Right lobe of liver (tissue), 6 donors: ENCODE measurements around the gene C10orf105. TPM values are rescaled to one million over a fixed set of nuclear protein-coding genes. Genes with fewer than 3 reads are reported as not detected.
A peak's percentile ranks its signal among the peaks of the same experiment; 100 is the strongest.

Source experiments
- ATAC-seq, 4 donors: fragments of 200-7000 bp; cut with Tn5 transposase; one replicate each; pipeline ENCODE4 v1.9.1; 2020; ENCODE audit warnings: mild to moderate bottlenecking in 4 of 4, moderate library complexity in 4 of 4
- DNase-seq, 3 donors: peaks; one replicate each; pipeline ENCODE4 v3.0.0-alpha.2; 2020
- H3K27ac ChIP-seq, 3 donors: fragments of 200-600 bp; one replicate each; pipeline ENCODE4 v1.8.0; 2022
- H3K27me3 ChIP-seq, 2 donors: fragments of 200-600 bp; one replicate each; pipeline ENCODE4 v1.8.0; 2022
- H3K36me3 ChIP-seq, 4 donors: fragments of 200-600 bp; sonication (generic) in 1 of 4; one replicate each; pipeline versions ENCODE4 v1.5.1 to v1.8.0; 2017 to 2022; ENCODE audit warnings: control low read depth in 1 of 4
- H3K4me1 ChIP-seq, 4 donors: fragments of 200-600 bp; sonication (generic) in 1 of 4; one replicate each; pipeline versions ENCODE4 v1.5.1 to v1.8.0; 2017 to 2022; ENCODE audit warnings: control low read depth in 1 of 4
- H3K4me3 ChIP-seq, 3 donors: fragments of 200-600 bp; one replicate each; pipeline ENCODE4 v1.8.0; 2022
- H3K9me3 ChIP-seq, 4 donors: fragments of 200-600 bp; sonication (generic) in 1 of 4; one replicate each; pipeline versions ENCODE4 v1.5.1 to v1.8.0; 2017 to 2022; ENCODE audit warnings: control low read depth in 1 of 4
- CTCF ChIP-seq, 4 donors: fragments of 200-600 bp in 3 of 4; fragments of 450-650 bp in 1 of 4; IDR thresholded peaks; one replicate each; pipeline versions ENCODE4 v1.5.1 to v1.8.0; 2016 to 2022; ENCODE audit warnings: antibody characterized with exemption in 4 of 4, mild to moderate bottlenecking in 2 of 4
- POLR2A ChIP-seq: fragments of 450-650 bp; IDR thresholded peaks from one replicate; pipeline ENCODE4 v1.6.1; 2017; ENCODE audit warnings: antibody characterized with exemption, mild to moderate bottlenecking
- WGBS: methylation state at CpG from one replicate; pipeline ENCODE4 v1.1.6; 2018; ENCODE audit warnings: low coverage, low lambda C conversion rate; ENCODE audit not compliant: insufficient coverage; ENCODE audit errors: missing lambda C conversion rate; 5-methylcytosine and 5-hydroxymethylcytosine counted together
- intact Hi-C, 2 donors: fragments of 100-400 bp; cut with DNase I; formaldehyde crosslinking; loops; one replicate each; pipeline versions ENCODE4 v1.11.2 to v1.14.1; 2022
- total RNA-seq, 6 experiments: library from RNA; depleted of rRNA in 2 of 6; stranded (reverse); fragments of >200 nt in 2 of 6; fragmentation: NEBNext Ultra II Directional in 3 of 6; extraction: Animal tissue kit (Norgen Biotek cat#: 25700) in 3 of 6; gene quantifications; one replicate each; pipeline versions ENCODE4 v1.1.0 to v1.2.4, GENCODE V29; 2016 to 2023
- donor health status: DM: no; HTN: yes; CAD: no.
- donor health status: DM: no; HTN: no; CAD: no.
- donor health status: DM: no; HTN: no; CAD: no.
- donor health status: DM: no; HTN: yes; CAD: no.
- donor health status: DM: no; HTN: yes; CAD: no.

The C10orf105 gene
- total RNA-seq, 6 experiments from 2014 or later: 0.05 TPM; not detected in 5

- WGBS: 93% methylated on average over 3 of the region's 11 CpGs
- ATAC-seq (no peak), DNase-seq (no peak)
- Histone ChIP-seq H3K27me3 (no peaks in the 10 kb centered on the region), H3K4me1 (no peaks in the 10 kb centered on the region), H3K9me3 (no peaks in the 10 kb centered on the region), H3K27ac (no peak overlapping the region), H3K36me3 (no peaks in the 10 kb centered on the region), H3K4me3 (no peak overlapping the region)
- intact Hi-C loops: loop anchor here (5.0 to 10.0 kb wide), 4 partner anchors 306 to 396 kb away; partner anchors contain the start of genes CDH23 (in 1 of the 2) and SLC29A3 (in 1 of the 2)
- TF ChIP-seq POLR2A (no peak), CTCF (IDR thresholded peaks at IDR 0.05) (no peak)
Observed at GRCh38 chr10:71700731-71701368, 18.7 kb downstream of the C10orf105 start.

GRCh38 chr10:71698737-71699136 lies 20.8 kb downstream of the C10orf105 start:
- ATAC-seq (no peak), DNase-seq (no peak)
- Histone ChIP-seq H3K4me3 (no peak overlapping the region), H3K36me3 (no peaks in the 10 kb centered on the region), H3K9me3 (no peaks in the 10 kb centered on the region), H3K27ac (no peak overlapping the region), H3K27me3 (no peaks in the 10 kb centered on the region), H3K4me1 (no peaks in the 10 kb centered on the region)
- intact Hi-C loops: no loop called here
- TF ChIP-seq POLR2A (no peak), CTCF (IDR thresholded peaks at IDR 0.05) (no peak)
- 84% methylated on average over 4 of the region's 5 CpGs for WGBS

- H3K4me3 ChIP-seq: no peak overlapping the region
- no peak overlapping the region for H3K27ac ChIP-seq
- DNase-seq: no peak
- H3K27me3 ChIP-seq: no peaks in the 10 kb centered on the region
- H3K4me1 ChIP-seq: no peaks in the 10 kb centered on the region
- H3K9me3 ChIP-seq: no peaks in the 10 kb centered on the region
- no peaks in the 10 kb centered on the region for H3K36me3 ChIP-seq
- TF ChIP-seq POLR2A (no peak), CTCF (IDR thresholded peaks at IDR 0.05) (no peak)
- intact Hi-C loops: no loop called here
- 67% methylated on average over 7 of the region's 7 CpGs for WGBS
- ATAC-seq: no peak
Observed at GRCh38 chr10:71697938-71698709, 21.5 kb downstream of the C10orf105 start.

- H3K9me3 ChIP-seq: no peaks in the 10 kb centered on the region
- ATAC-seq (peak; percentile 71 to 80 (median 72)), DNase-seq (peak in 1 of 3 donors; percentile 71)
- H3K4me3 ChIP-seq: no peak overlapping the region
- TF ChIP-seq CTCF (IDR thresholded peaks at IDR 0.05) (peak; percentile 74 to 92 (median 87)), POLR2A (no peak)
- H3K27me3 ChIP-seq: no peaks in the 10 kb centered on the region
- intact Hi-C loops: no loop called here
- H3K4me1 ChIP-seq: no peaks in the 10 kb centered on the region
- no peak overlapping the region for H3K27ac ChIP-seq
- WGBS: 70% methylated on average over 5 of the region's 10 CpGs
- H3K36me3 ChIP-seq: no peaks in the 10 kb centered on the region
Observed at GRCh38 chr10:71696628-71697326, 22.8 kb downstream of the C10orf105 start.
